ENCODE results near the gene CALN1.

- no peak for TF ChIP-seq CTCF (IDR thresholded peaks at IDR 0.05)
- TF ChIP-seq POLR2A (IDR thresholded peaks at IDR 0.05) = no peak
- TF ChIP-seq EP300 (IDR thresholded peaks at IDR 0.05) = no peak
These were observed 23.2 kb upstream of the CALN1 start for GRCh38 chr7:72435366-72435765.

Data from ovary (tissue), 3 donors.